Measurements from ENCODE around the gene PRAME.
"Not testable (repeated sequence)": the region's sequence is repeated elsewhere in the genome, so short reads cannot be mapped to it uniquely, and the experiment has no call there.

The PRAME gene

DNA sequence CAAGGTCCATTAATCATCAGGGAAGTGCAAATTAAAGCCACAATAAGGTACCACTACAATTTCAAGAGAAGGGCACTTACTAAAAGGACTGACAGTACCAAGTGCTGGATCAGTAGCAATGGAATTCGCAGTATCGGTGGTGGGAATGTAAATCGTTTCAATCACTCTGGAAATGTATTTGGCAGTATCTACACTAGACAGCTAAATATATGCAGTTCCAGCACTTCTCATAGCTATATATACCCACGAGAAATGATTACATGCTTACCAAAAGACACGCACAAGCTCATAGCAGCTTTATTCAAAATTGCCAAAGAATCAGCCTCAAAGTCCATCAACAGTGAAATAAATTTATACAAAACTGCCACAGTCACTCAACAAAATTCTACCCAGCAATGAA lies 46.1 kb downstream of the PRAME start:
- no peak for TF ChIP-seq ESRRG (CRISPR knock-in tag; IDR thresholded peaks at IDR 0.05)
- TF ChIP-seq OSR1 (CRISPR knock-in tag; IDR thresholded peaks at IDR 0.05): no peak
- no peak for TF ChIP-seq TCF4 (CRISPR knock-in tag; IDR thresholded peaks at IDR 0.05; ENCODE audit: borderline replicate concordance)
- TF ChIP-seq ZNF70 (CRISPR knock-in tag; IDR thresholded peaks at IDR 0.05): no peak
- TF ChIP-seq ZFP3 (CRISPR knock-in tag; IDR thresholded peaks at IDR 0.05): no peak
- no peak for TF ChIP-seq TOX (CRISPR knock-in tag; IDR thresholded peaks at IDR 0.05; ENCODE audit: borderline replicate concordance)
- no peak for TF ChIP-seq ZNF565 (CRISPR knock-in tag; conservative IDR thresholded peaks at IDR 0.05; ENCODE audit: low read depth)
- TF ChIP-seq PPARA (CRISPR knock-in tag; IDR thresholded peaks at IDR 0.05; ENCODE audit: borderline replicate concordance): no peak
- TF ChIP-seq, protein P1, sequence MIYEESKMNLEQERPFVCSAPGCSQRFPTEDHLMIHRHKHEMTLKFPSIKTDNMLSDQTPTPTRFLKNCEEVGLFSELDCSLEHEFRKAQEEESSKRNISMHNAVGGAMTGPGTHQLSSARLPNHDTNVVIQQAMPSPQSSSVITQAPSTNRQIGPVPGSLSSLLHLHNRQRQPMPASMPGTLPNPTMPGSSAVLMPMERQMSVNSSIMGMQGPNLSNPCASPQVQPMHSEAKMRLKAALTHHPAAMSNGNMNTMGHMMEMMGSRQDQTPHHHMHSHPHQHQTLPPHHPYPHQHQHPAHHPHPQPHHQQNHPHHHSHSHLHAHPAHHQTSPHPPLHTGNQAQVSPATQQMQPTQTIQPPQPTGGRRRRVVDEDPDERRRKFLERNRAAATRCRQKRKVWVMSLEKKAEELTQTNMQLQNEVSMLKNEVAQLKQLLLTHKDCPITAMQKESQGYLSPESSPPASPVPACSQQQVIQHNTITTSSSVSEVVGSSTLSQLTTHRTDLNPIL (CRISPR knock-in tag; IDR thresholded peaks at IDR 0.05; ENCODE audit: low read depth): no peak
- TF ChIP-seq ARNTL (CRISPR knock-in tag; IDR thresholded peaks at IDR 0.05; ENCODE audit: borderline replicate concordance, low read depth): no peak
- TF ChIP-seq, protein P2, sequence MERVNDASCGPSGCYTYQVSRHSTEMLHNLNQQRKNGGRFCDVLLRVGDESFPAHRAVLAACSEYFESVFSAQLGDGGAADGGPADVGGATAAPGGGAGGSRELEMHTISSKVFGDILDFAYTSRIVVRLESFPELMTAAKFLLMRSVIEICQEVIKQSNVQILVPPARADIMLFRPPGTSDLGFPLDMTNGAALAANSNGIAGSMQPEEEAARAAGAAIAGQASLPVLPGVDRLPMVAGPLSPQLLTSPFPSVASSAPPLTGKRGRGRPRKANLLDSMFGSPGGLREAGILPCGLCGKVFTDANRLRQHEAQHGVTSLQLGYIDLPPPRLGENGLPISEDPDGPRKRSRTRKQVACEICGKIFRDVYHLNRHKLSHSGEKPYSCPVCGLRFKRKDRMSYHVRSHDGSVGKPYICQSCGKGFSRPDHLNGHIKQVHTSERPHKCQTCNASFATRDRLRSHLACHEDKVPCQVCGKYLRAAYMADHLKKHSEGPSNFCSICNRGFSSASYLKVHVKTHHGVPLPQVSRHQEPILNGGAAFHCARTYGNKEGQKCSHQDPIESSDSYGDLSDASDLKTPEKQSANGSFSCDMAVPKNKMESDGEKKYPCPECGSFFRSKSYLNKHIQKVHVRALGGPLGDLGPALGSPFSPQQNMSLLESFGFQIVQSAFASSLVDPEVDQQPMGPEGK (CRISPR knock-in tag; IDR thresholded peaks at IDR 0.05; ENCODE audit: borderline replicate concordance): no peak
- ATAC-seq: no peak

DNA sequence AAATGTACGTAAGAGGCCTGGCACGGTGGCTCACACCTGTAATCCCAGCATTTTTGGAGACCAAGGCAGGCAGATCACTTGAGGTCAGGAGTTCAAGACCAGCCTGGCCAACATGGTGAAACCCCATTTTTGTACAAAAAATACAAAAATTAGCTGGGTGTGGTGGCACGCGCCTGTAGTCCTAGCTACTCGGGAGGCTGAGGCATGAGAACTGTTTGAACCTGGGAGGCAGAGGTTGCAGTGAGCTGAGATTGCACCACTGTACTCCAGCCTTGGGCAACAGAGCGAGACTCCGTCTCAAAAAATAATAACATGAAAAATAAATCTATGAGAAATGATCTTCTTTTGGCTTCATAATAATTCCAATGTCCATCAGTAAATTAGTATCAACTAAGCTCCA lies 48.2 kb downstream of the PRAME start:
- ATAC-seq: not testable (repeated sequence)

DNA sequence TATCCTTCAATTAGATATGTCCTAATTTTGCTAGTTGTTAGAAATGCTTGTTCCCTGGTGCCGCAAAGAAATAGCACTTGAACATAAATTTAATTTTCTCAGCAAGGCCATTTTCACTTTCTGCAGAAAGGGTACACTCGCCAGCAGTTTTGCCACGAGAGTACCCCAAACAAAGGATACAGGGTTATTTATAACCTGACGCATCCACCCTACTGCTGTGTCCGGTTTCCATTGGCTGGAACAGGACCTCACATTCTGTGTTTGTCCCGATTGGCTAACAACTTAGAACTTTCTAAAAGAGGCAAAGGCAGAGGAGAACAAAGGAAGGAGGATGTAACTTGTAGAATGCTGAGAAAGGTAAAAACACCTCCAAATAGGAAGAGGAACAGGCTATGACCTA lies 49.2 kb downstream of the PRAME start:
- ATAC-seq: not testable (repeated sequence)

DNA sequence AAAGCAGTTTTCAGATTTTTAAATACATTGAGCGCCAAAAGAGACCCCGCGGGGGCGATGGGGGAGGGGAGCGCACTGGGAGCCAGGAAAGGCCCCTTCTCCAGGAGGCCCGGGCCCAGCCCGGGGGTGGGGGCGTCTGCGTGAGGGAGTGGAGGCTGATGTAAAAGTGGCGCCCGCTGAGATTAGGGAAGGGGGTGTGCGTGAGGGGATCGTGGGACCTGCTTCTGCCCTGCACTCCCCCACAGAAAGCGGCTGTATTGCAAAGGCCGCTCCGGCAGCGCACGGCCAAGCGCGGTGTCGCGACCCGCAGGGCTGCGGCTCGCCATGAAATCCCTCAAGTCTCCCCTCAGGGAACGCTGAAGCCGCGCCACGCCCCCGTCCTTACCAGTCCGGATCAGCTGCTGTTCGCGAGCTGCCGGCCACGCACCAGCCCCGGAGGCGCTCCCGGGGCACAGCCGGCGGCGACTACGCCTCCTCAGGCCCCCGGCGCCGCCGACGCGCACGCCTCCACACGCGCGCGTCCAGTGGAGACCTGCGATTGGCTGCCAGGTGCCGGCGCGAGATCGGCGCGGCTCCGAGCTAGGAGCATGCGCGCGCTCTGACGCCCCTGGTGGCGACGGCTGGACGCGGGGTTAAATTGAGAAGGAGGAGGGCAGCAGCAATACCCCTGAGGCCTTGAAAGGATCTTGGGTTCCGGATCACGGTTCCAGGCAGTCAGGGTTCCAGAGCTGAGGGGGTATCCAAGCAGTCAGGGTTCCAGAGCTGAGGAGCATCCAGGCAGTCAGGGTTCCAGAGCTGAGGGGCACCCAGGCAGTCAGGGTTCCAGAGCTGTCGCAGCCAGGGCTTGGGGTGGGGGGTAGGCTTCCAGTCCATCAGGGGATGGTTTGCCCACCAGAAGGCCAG lies 50.5 kb downstream of the PRAME start, which contains the start of gene ZNF280B:
Gene ZNF280B, minus strand, starts transcription at position 469 of the 903 bp plus-strand sequence. CDS start 19,344 bp downstream, outside the sequence.
- peak; percentile 100 for ATAC-seq
- TF ChIP-seq, protein P3, sequence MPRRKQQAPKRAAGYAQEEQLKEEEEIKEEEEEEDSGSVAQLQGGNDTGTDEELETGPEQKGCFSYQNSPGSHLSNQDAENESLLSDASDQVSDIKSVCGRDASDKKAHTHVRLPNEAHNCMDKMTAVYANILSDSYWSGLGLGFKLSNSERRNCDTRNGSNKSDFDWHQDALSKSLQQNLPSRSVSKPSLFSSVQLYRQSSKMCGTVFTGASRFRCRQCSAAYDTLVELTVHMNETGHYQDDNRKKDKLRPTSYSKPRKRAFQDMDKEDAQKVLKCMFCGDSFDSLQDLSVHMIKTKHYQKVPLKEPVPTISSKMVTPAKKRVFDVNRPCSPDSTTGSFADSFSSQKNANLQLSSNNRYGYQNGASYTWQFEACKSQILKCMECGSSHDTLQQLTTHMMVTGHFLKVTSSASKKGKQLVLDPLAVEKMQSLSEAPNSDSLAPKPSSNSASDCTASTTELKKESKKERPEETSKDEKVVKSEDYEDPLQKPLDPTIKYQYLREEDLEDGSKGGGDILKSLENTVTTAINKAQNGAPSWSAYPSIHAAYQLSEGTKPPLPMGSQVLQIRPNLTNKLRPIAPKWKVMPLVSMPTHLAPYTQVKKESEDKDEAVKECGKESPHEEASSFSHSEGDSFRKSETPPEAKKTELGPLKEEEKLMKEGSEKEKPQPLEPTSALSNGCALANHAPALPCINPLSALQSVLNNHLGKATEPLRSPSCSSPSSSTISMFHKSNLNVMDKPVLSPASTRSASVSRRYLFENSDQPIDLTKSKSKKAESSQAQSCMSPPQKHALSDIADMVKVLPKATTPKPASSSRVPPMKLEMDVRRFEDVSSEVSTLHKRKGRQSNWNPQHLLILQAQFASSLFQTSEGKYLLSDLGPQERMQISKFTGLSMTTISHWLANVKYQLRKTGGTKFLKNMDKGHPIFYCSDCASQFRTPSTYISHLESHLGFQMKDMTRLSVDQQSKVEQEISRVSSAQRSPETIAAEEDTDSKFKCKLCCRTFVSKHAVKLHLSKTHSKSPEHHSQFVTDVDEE (CRISPR knock-in tag; IDR thresholded peaks at IDR 0.05): no peak
- TF ChIP-seq PPARA (CRISPR knock-in tag; IDR thresholded peaks at IDR 0.05; ENCODE audit: borderline replicate concordance): peak; percentile 45; the same call in 1 of the 2 replicates

DNA sequence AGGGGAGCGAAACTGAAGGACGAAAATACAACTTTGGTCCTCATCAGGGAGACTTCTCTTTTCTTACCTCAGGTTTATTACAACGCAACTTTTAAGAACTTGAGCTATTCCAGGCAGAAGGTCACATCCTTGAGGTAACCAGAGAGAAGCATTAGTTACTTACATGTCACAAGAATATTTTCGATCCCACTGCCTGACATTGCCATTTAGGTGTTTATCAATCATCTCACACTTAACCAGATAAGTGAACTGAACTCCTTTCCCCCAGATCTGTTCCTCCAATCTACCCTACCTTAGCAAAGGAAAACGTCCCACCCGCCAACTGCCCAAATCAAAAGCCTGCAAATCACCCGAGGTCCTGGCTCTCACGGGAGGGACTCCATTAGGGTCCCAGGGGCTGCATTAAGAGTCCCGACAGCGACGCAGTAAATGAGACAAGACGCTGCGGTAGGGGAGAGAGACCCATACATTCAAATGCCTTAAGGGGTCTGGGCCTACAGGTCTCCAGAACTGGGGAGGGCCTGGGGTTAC lies 51.3 kb downstream of the PRAME start:
- TF ChIP-seq RARB (CRISPR knock-in tag; IDR thresholded peaks at IDR 0.05) (no peak), BACH2 (CRISPR knock-in tag; IDR thresholded peaks at IDR 0.05; ENCODE audit: borderline replicate concordance) (no peak), ZFP3 (CRISPR knock-in tag; IDR thresholded peaks at IDR 0.05) (no peak), ZNF8 (CRISPR knock-in tag; IDR thresholded peaks at IDR 0.05) (no peak), POU6F1 (CRISPR knock-in tag; IDR thresholded peaks at IDR 0.05; ENCODE audit: borderline replicate concordance, low read depth) (no peak), ESRRG (CRISPR knock-in tag; IDR thresholded peaks at IDR 0.05) (no peak), CSRNP3 (CRISPR knock-in tag; IDR thresholded peaks at IDR 0.05) (no peak), ARNTL (CRISPR knock-in tag; IDR thresholded peaks at IDR 0.05; ENCODE audit: borderline replicate concordance, low read depth) (no peak), ZFP30 (CRISPR knock-in tag; IDR thresholded peaks at IDR 0.05) (no peak), ZC3H10 (CRISPR knock-in tag; IDR thresholded peaks at IDR 0.05) (no peak), ISL1 (CRISPR knock-in tag; IDR thresholded peaks at IDR 0.05) (no peak), CSDC2 (CRISPR knock-in tag; IDR thresholded peaks at IDR 0.05) (no peak)
- TF ChIP-seq, protein P3 (CRISPR knock-in tag; IDR thresholded peaks at IDR 0.05): no peak
- peak; percentile 49 for ATAC-seq
